ENCODE measurements around the gene IMP4.

IMP4 gene

DNA sequence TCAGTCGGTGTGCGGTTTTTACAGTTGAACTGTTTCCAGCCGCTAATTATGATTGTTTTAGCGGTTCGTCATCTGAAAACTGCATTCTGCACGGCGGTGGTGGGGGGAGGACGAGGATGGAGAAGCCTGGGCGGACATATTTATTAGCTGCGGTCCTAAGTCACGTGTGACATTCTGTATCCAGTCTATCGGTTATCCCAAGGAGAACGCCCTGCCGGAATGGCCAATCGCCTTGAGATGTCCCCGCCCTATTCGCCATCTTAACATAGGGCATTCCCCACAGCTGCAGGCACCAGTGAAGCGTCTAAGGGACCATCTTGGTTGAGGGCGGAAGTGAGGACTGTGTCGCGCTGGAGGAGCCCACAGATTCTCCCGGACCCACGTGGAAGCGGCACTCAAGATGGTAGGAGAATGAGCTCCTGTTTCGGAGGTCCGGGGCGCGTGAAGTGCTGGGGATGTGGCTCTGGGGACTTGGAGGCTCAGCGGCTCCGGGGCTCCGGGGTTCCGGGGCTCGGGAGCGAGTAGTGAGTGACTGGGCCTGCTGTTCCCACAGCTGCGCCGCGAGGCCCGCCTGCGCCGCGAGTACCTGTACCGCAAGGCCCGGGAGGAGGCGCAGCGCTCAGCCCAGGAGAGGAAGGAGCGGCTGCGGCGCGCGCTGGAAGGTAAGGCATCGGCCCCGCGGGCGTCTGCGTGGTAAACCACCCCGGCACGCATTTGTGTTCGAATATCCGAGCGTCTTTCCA is at the start of gene IMP4:
IMP4 (plus strand) TSS at position 365 of the 743 bp plus-strand sequence; CDS start at position 401, 36 bp downstream.
- peak; percentile 100 for DNase-seq
- Histone ChIP-seq H3K36me3 (replicated peaks) (peaks cover 28% of the 10 kb centered on the region), H3K4me3 (ENCODE audit: low read depth, low read length) (peak within 1 kb of the TSS; percentile 86), H3K27me3 (replicated peaks) (no peaks in the 10 kb centered on the region), H3K27ac (peak within 1 kb of the TSS; percentile 80)
- TF ChIP-seq CTCF (IDR thresholded peaks at IDR 0.05; ENCODE audit: low read depth, low read length, missing control alignments), result peak; percentile 42
- in situ Hi-C loops (cut with HindIII; ENCODE audit: low pct_ligation_motif_present, low sequenced_read_pairs), result no loop called here

GRCh38 chr2:130300258-130300969 is 42.3 kb upstream of the IMP4 start:
- DNase-seq, result no peak
- no peak overlapping the region for H3K27ac ChIP-seq
- peaks cover 3% of the 10 kb centered on the region for H3K27me3 ChIP-seq (replicated peaks)
- in situ Hi-C loops (cut with HindIII; ENCODE audit: low pct_ligation_motif_present, low sequenced_read_pairs), result no loop called here
- TF ChIP-seq CTCF (IDR thresholded peaks at IDR 0.05; ENCODE audit: low read depth, low read length, missing control alignments), result no peak
- H3K36me3 ChIP-seq (replicated peaks), result no peaks in the 10 kb centered on the region
- H3K4me3 ChIP-seq (ENCODE audit: low read depth, low read length), result no peak overlapping the region

DNA sequence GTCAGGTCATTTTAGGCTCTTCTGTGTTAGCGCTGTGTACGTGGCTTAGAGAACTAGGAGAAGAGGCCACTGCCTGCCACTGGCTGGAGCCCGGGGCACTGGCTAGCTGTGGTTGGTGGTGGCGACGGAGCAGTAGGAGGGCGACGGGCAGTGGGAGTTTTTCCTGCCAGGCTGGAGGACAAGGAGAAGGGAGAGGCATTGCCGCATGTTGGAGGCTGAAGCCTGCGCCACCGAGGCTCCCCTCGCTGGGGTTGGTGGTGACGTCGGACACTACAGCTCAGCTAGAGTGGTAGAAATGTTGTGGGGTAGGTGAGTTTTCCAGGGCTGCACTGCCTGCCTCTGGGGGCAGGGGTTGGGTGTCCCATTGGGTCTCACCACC is 41.7 kb upstream of the IMP4 start:
- Histone ChIP-seq H3K27me3 (replicated peaks) (peaks cover 2% of the 10 kb centered on the region), H3K36me3 (replicated peaks) (no peaks in the 10 kb centered on the region), H3K27ac (no peak overlapping the region), H3K4me3 (ENCODE audit: low read depth, low read length) (no peak overlapping the region)
- in situ Hi-C loops (cut with HindIII; ENCODE audit: low pct_ligation_motif_present, low sequenced_read_pairs), result no loop called here
- TF ChIP-seq CTCF (IDR thresholded peaks at IDR 0.05; ENCODE audit: low read depth, low read length, missing control alignments), result no peak
- DNase-seq, result no peak

DNA sequence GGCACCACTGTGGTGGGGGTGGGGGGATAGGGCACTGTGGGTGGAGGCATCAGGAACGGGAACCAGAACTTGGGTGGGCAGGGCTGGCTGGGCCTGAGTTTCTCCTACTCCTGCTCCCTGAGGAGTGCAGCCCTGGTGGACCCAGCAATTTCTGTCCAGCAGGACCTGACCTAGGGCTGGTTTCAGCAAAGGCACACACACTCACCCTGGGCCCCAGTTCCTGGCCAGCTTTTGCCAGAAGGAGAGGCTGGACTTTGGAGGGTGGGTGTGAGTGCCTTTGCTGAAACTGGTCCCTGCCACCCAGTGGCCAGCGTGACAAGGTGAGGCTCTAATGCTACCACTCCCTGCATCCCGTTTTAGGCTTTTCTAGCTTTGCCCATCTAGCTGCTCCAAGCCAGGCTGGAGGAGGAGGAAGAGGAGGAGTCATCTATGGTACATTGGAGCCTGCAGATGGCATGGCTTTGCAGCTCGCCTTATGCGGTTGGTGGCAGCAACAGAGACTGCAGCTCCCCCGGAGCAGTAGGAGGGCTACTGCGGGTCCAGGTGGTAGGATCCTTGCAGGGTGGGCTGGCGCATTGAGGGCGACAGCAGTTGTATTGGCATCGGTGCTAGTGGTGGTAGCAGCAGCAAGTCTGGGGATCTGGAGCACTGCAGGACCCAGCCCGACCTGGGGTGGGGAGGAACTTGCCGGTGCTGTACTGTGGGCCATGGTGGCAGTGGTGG is 40.4 kb upstream of the IMP4 start:
- in situ Hi-C loops (cut with HindIII; ENCODE audit: low pct_ligation_motif_present, low sequenced_read_pairs), result no loop called here
- no peak for DNase-seq
- no peaks in the 10 kb centered on the region for H3K36me3 ChIP-seq (replicated peaks)
- TF ChIP-seq CTCF (IDR thresholded peaks at IDR 0.05; ENCODE audit: low read depth, low read length, missing control alignments), result no peak
- H3K27me3 ChIP-seq (replicated peaks), result no peaks in the 10 kb centered on the region
- no peak overlapping the region for H3K27ac ChIP-seq
- no peak overlapping the region for H3K4me3 ChIP-seq (ENCODE audit: low read depth, low read length)

- in situ Hi-C loops (cut with HindIII; ENCODE audit: low pct_ligation_motif_present, low sequenced_read_pairs), result no loop called here
- no peak for DNase-seq
- TF ChIP-seq CTCF (IDR thresholded peaks at IDR 0.05; ENCODE audit: low read depth, low read length, missing control alignments), result no peak
- Histone ChIP-seq H3K4me3 (ENCODE audit: low read depth, low read length) (no peak overlapping the region), H3K27me3 (replicated peaks) (no peaks in the 10 kb centered on the region), H3K27ac (no peak overlapping the region), H3K36me3 (replicated peaks) (no peaks in the 10 kb centered on the region)
Measured at GRCh38 chr2:130303169-130303568, 39.5 kb upstream of the IMP4 start.

Data from brain microvascular endothelial cell (primary cell).